Skin of body (tissue), 2 donors: ENCODE data around the gene BRD8. TPM values are rescaled to one million over a fixed set of nuclear protein-coding genes. Genes with fewer than 3 reads are reported as not detected.
"Not testable (repeated sequence)": the region's sequence is repeated elsewhere in the genome, so short reads cannot be mapped to it uniquely, and the experiment has no call there.

Experiments used
- DNase-seq: peaks from one replicate; lab custom pipeline; 2025; lab: John Stamatoyannopoulos, UW
- total RNA-seq: library from RNA; depleted of rRNA; stranded (reverse); fragments of >200 nt; gene quantifications from one replicate; pipeline ENCODE4 v1.2.3, GENCODE V29; 2014

The BRD8 gene
- total RNA-seq: 34.7 TPM

DNA sequence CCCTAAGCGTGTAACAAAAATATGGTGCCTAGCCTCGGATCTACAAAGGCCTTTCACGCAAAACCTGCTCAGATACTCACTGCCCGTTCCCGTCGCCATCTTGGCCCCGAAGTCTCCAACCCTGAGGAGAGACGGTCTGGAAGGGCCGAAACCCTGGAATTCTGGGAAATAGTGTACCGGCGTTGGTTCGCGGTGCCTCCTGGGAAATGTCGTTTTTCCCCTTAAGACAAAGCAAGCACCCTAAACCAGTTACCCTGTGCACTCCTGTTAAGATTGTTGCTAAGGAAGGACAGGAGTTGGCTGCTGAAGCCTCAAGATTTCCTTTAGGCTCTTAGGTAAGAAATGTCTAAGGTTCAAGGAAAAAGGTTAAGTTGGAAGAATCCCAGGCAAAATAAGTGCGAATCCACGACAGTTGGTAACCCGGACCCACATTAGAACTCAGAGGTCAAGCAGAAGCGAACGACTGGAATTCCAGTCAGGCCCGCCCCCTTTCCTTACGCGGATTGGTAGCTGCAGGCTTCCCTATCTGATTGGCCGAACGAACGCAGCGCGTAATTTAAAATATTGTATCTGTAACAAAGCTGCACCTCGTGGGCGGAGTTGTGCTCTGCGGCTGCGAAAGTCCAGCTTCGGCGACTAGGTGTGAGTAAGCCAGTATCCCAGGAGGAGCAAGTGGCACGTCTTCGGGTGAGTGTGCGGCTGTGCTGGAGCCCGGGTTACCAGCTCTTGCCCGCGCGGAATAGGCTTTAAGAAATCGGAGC, at the start of gene BRD8, which contains the start of gene KIF20A:
BRD8 (minus strand) TSS at position 115 of the 761 bp plus-strand sequence; CDS start at position 99, 16 bp downstream.
KIF20A (plus strand) TSS at position 597 of the 761 bp plus-strand sequence. CDS start 569 bp downstream, outside the sequence.
- peak; percentile 99 for DNase-seq

GRCh38 chr5:138226910-138227309, 48.5 kb upstream of the BRD8 start:
- no peak for DNase-seq

- DNase-seq: no peak
These were observed 46.3 kb upstream of the BRD8 start for GRCh38 chr5:138224712-138225111.

DNA sequence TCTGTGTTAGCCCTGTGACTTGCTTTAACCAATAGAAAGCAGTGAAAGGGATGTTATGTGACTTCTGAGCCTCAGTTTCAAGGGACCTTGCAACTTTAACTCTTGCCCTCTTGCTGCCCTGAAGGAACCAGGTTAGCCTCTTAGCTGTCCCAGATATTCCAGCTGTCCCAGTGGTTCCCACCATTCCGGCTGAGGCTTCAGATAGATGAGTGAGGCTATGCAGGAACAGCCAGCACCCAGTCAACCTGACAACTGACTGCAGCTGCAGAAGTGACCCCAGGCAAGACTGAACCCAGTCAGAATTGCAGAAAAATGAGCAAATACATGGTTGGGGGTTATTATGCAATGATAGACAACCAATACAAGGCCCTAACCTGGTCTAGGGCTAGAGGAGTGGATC, 45.1 kb upstream of the BRD8 start:
- no peak for DNase-seq

DNA sequence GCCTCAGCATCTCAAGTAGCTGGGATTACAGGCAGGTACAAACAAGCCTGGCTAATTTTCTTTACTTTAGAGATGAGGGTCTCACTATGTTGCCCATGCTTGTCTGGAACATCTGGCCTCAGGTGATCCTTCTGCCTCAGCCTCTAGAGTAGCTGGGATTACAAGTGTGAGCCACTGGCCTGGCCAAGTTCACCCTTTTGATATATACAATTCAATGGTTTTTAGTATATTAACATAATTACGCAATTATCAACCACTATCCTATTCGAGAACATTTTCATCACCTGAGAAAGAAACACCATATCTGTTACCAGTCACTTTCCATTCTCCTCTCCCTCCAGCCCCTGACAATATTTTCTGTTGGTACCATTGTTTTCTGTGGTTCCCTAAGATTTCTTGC, 38.4 kb upstream of the BRD8 start:
- no peak for DNase-seq

GRCh38 chr5:138213161-138214029, 35.0 kb upstream of the BRD8 start, which contains the start of gene CDC23:
Gene CDC23 (minus strand): TSS chr5:138213323. CDS start chr5:138213312, 11 bp downstream.
- DNase-seq: peak; percentile 98

- DNase-seq: no peak
These were observed 34.4 kb upstream of the BRD8 start for GRCh38 chr5:138212828-138213160.

DNA sequence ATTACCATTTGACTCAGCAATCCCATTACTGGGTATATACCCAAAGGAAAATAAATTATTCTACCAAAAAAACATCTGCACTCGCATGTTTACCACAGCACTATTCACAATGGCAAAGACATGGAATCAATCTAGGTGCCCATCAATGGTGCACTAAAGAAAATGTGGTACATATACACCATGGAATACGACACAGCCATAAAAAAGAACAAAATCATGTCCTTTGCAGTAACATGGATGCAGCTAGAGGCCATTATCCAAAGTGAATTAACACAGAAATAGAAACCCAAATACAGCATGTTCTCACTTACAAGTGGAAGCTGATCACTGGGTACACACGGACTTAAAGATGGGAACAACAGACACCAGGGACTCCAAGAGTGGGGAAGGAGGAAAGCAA, 32.6 kb upstream of the BRD8 start:
- no peak for DNase-seq

GRCh38 chr5:138193859-138194258, 15.4 kb upstream of the BRD8 start:
- not testable (repeated sequence) for DNase-seq

- DNase-seq: no peak
These were observed 14.4 kb upstream of the BRD8 start for GRCh38 chr5:138192826-138193225.

- DNase-seq: no peak
These were observed 10.2 kb upstream of the BRD8 start for GRCh38 chr5:138188626-138189025.

DNA sequence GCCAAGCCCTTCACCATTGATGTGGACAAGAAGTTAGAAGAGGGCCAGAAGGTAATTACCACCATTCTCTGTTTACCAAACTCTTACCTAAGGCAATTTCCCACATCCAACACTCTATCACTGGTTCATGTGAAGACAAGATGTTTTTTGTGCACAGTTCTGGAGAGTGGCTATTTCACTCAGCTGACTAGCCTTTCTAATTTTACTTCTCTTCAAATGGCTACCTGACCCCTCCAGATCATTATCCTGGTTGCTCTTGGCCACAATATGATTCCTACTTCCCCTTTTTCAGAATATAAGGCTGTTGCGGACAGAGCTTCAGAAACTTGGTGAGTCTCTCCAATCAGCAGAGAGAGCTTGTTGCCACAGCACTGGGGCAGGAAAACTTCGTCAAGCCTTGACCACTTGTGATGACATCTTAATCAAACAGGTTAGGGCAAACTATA, 7.6 kb upstream of the BRD8 start:
- DNase-seq: no peak

GRCh38 chr5:138182808-138183207, 4.4 kb upstream of the BRD8 start:
- no peak for DNase-seq

GRCh38 chr5:138180841-138181240, 2.4 kb upstream of the BRD8 start:
- no peak for DNase-seq

DNA sequence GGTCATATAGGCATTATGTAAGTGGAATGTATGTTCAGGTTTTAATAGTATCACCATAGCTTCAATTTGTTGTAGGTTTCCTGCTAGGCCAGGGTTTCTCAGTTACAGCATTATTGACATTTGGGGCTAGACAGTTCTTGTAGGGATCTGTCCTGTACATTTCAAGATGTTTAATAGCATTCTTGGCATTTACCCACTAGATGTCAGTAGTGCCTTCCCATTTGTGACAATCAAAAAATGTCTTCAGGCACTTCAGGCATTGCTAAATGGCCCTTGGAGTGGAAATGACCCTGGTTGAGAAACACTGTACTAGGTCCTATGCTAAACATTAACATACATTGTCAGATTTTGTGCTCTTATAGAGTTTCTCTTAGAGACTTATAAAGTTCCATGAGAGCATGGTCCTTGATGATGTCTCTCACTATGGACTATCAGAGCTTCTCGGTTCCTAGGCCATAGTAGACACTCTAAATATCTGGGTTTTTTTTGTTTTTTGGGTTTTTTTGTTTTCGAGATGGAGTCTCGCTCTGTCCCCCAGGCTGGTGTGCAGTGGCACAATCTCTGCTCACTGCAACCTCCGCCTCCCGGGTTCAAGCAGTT, 1.9 kb upstream of the BRD8 start:
- DNase-seq: peak; percentile 16

DNA sequence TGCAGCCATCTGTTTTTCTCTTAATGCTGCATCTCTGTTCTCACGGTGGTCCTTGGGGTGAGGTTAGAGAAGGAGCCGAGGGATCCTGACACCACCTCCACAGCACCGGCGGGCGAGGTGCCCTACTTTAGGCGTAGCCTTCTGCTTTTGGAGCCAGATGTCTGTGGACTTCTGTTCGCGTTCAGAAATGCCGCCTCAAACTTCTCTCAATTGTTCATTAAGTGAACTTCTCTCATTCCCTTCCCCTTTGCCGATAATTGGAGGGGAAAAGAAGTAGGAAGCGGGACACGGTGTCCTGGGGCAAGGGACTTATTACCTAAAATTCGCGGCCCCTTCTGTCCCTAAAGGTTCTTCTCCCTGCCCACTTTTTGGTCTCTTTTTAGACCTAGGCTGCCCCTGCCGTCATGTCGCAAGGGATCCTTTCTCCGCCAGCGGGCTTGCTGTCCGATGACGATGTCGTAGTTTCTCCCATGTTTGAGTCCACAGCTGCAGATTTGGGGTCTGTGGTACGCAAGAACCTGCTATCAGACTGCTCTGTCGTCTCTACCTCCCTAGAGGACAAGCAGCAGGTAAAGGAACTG, 937 bp upstream of the BRD8 start:
- DNase-seq: no peak

DNA sequence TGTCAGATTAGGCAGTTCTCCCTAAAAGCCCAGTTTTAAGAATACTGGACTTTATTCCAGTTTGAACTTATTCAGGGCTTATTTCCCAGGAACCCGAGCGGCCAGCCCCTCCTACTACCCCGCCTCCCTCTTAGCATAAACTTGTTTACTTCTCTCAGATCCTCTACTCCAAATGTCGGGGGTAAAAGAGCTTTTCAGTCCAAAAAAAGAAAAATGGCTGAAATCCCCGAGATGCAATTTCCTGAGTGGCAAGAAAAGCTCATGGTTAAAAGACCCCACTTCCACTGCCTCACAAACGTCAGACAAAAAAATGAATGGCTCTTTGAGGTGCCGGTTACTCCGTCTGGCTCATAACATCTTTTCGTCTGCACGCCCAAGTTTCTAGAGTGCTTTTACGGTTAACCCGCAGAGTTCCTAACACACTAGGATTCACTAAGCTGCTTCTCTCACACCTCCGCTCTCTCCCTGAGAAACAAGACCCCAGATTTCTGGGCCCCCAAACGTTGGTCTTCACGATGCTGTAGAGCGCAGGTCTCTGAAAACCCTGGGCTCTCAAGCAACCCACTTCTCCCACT, 402 bp downstream of the BRD8 start:
- peak; percentile 18 for DNase-seq

DNA sequence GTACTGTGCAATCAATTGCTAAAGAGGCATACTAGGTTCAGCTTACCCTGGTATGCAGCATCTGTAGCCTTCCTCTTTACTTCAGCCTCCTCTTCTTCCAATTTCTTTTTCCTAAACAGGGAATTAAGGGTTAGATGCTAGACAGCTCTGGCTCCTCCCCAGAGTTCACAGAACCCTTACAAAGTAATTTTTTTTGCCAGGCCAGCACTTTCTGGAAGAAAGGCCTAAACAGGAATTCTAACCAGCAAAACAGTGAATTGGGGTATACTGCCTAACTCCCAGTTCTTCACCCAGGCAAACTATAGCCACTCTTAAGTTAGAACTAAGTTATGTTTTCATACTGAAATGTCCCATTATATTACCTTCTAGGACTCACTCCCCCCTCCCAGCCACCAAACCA, 8.1 kb downstream of the BRD8 start:
- no peak for DNase-seq

DNA sequence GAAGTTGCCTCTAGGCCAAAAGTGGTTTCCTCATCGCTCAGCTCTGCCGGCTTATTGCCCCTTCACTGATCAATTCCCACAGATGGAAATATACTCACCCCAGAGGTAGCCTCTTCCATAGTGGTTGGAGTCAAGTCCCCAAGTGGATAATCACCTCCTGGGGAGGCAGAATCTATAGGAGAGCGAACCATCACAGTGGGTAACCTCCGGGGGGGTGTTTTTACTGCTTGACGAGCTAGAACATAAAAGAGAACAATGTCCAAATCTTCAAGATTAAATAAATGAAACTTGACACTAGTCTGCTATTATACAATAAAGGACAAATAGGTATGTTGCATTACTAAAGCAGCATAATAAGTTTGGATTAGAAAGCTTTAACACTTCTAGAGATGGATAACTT, 9.3 kb downstream of the BRD8 start:
- DNase-seq: no peak

DNA sequence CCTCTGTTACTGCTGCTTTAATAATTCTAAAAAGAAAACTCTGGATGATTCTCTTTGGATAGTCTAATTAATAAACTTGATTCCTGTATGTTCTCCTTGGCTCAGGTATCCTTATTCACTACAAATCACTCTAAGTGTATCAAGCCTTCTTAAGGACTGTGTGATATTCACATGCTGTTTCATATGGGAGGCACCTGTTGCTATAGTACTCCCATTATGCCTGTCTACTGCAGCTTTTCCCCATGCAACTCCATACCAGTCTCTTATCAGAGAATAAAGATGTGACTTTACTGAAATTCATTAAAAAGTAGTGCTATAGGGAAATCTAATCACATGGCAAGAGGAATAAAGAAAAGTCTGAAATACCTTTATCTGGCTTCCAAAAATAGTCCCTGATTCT, 14.7 kb downstream of the BRD8 start:
- DNase-seq: no peak

DNA sequence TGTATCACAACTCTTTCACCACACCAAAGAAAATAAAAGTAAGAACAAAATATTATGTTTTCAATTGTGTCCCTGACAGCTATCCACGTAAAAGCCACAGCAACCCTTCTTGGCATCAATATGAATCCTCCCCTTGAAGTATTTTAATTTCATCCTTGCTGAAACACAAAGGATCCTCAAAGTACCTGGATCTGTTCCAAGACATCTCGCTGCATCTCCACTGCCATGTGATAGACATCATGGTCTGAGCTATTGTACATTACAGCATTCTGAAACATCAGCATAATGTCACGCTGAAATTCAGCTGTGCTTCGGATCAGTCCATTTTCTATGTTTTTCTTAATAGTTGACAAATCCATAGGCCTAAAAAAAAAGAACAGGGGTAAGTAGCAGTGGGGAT, 17.7 kb downstream of the BRD8 start:
- no peak for DNase-seq
